22Rv1 (cell line): Measurements from ENCODE around the gene ADNP2.

Experiments
- H3K27ac ChIP-seq: fragments of 450-650 bp; 2 replicates; pipeline ENCODE4 v1.5.1; 2017
- CTCF ChIP-seq: fragments of 450-650 bp; IDR thresholded peaks from 2 replicates; pipeline ENCODE4 v1.5.1; 2017; ENCODE audit warnings: mild to moderate bottlenecking
- ZFX ChIP-seq: fragments of 450-650 bp; IDR thresholded peaks from 2 replicates; pipeline ENCODE4 v1.6.1; 2017; ENCODE audit warnings: antibody characterized with exemption, borderline replicate concordance

The ADNP2 gene

GRCh38 chr18:80108739-80109675, at the start of gene ADNP2:
ADNP2 (plus strand) TSS chr18:80109262; CDS start chr18:80117543, 8,281 bp downstream.
- TF ChIP-seq ZFX (no peak), CTCF (0 out of 2 replicates have a peak, but pooled peaks have one; percentile 5)
- peak within 1 kb of the TSS; percentile 84 for H3K27ac ChIP-seq

GRCh38 chr18:80059945-80060344, 49.1 kb upstream of the ADNP2 start:
- TF ChIP-seq ZFX (no peak), CTCF (no peak)
- H3K27ac ChIP-seq = no peak overlapping the region

GRCh38 chr18:80065705-80066104, 43.4 kb upstream of the ADNP2 start:
- H3K27ac ChIP-seq = no peak overlapping the region
- TF ChIP-seq ZFX (no peak), CTCF (no peak)

GRCh38 chr18:80067321-80067720, 41.7 kb upstream of the ADNP2 start:
- TF ChIP-seq ZFX (no peak), CTCF (no peak)
- no peak overlapping the region for H3K27ac ChIP-seq

- no peak for TF ChIP-seq CTCF
- no peak for TF ChIP-seq ZFX
- no peak overlapping the region for H3K27ac ChIP-seq
These were observed 41.2 kb upstream of the ADNP2 start for GRCh38 chr18:80067897-80068296.

- H3K27ac ChIP-seq = no peak overlapping the region
- TF ChIP-seq ZFX = no peak
- no peak for TF ChIP-seq CTCF
These were observed 40.3 kb upstream of the ADNP2 start for GRCh38 chr18:80068571-80069272.

GRCh38 chr18:80070825-80071224, 38.2 kb upstream of the ADNP2 start:
- TF ChIP-seq CTCF = no peak
- no peak for TF ChIP-seq ZFX
- no peak overlapping the region for H3K27ac ChIP-seq
